PC-3 (cell line): ENCODE results near the gene BACH1. TPM values are rescaled to one million over a fixed set of nuclear protein-coding genes. Genes with fewer than 3 reads are reported as not detected.

ENCODE experiments used
- ATAC-seq: fragments of 200-7000 bp; cut with Tn5 transposase; 2 replicates; pipeline ENCODE4 v1.9.1; 2020; ENCODE audit warnings: mild to moderate bottlenecking, moderate library complexity
- BruUV-seq: library from RNA; stranded (reverse); fragments of 400-500 nt; replicated peaks from 2 replicates; lab custom pipeline; 2021; lab: Mats Ljungman, UMichigan
- CTCF ChIA-PET: fragments of 300-600 bp; sonication (Branson Sonifier 250); formaldehyde crosslinking; loops from one replicate; lab custom pipeline; 2022; ENCODE audit warnings: antibody characterized with exemption; lab: Charles Lee
- POLR2A ChIA-PET: fragments of 300-600 bp; sonication (Branson Sonifier 250); formaldehyde crosslinking; loops from one replicate; lab custom pipeline; 2022; ENCODE audit warnings: antibody characterized with exemption; ENCODE audit not compliant: unreplicated experiment; lab: Charles Lee
- DNase-seq: peaks from one replicate; pipeline ENCODE4 v3.0.0-alpha.2; 2015
- H2AFZ ChIP-seq: fragments of 300-600 bp; sonication (generic); 2 replicates; pipeline ENCODE4 v1.6.0; 2016; ENCODE audit warnings: antibody characterized with exemption, low read length
- H3F3A ChIP-seq: fragments of 300-600 bp; sonication (generic); one replicate; pipeline ENCODE4 v1.6.0; 2017; ENCODE audit warnings: antibody characterized with exemption, low read length, control low read depth, mild to moderate bottlenecking; ENCODE audit not compliant: unreplicated experiment
- H3K27ac ChIP-seq: fragments of 300-600 bp; sonication (generic); 2 replicates; pipeline ENCODE4 v1.5.1; 2016; ENCODE audit warnings: mild to moderate bottlenecking, low read length
- H3K27me3 ChIP-seq: fragments of 300-600 bp; sonication (generic); 2 replicates; pipeline ENCODE4 v1.6.1; 2016; ENCODE audit warnings: low read length, mixed read lengths
- H3K36me3 ChIP-seq: fragments of 300-600 bp; sonication (generic); 2 replicates; pipeline ENCODE4 v1.6.1; 2016; ENCODE audit warnings: low read depth, mixed run types, low read length, mixed read lengths
- H3K4me1 ChIP-seq: fragments of 300-600 bp; sonication (generic); 2 replicates; pipeline ENCODE4 v1.5.1; 2016; ENCODE audit warnings: low read length; ENCODE audit not compliant: insufficient read depth
- H3K4me2 ChIP-seq: fragments of 300-600 bp; sonication (generic); 2 replicates; pipeline ENCODE4 v1.6.0; 2016; ENCODE audit warnings: low read length
- H3K4me3 ChIP-seq: fragments of 300-600 bp; sonication (generic); 2 replicates; pipeline ENCODE4 v1.5.1; 2016; ENCODE audit warnings: mild to moderate bottlenecking, low read length, mixed read lengths
- H3K79me2 ChIP-seq: fragments of 300-600 bp; sonication (generic); 2 replicates; pipeline ENCODE4 v1.6.1; 2017; ENCODE audit warnings: low read length, mixed read lengths
- H3K9ac ChIP-seq: fragments of 300-600 bp; sonication (generic); 2 replicates; pipeline ENCODE4 v1.6.0; 2016; ENCODE audit warnings: mild to moderate bottlenecking, low read length
- H3K9me2 ChIP-seq: fragments of 300-600 bp; sonication (generic); replicated peaks from 2 replicates; pipeline ENCODE4 v1.6.1; 2016; ENCODE audit warnings: mixed run types, low read length, mixed read lengths
- H3K9me3 ChIP-seq: fragments of 300-600 bp; sonication (generic); 2 replicates; pipeline ENCODE4 v1.6.1; 2016; ENCODE audit warnings: low read length, mixed read lengths
- H4K20me1 ChIP-seq: fragments of 300-600 bp; sonication (generic); 2 replicates; pipeline ENCODE4 v1.6.1; 2016; ENCODE audit warnings: low read length, mixed read lengths
- CTCF ChIP-seq: fragments of 300-600 bp; sonication (generic); conservative IDR thresholded peaks from 2 replicates; pipeline ENCODE4 v1.5.1; 2017; ENCODE audit warnings: antibody characterized with exemption, low read depth, mild to moderate bottlenecking, low read length
- EZH2 ChIP-seq: fragments of 300-600 bp; sonication (generic); IDR thresholded peaks from one replicate; pipeline ENCODE4 v1.6.1; 2017; ENCODE audit warnings: antibody characterized with exemption, mild to moderate bottlenecking, low read length; ENCODE audit not compliant: unreplicated experiment
- EZH2phosphoT487 ChIP-seq: fragments of 300-600 bp; sonication (generic); IDR thresholded peaks from 2 replicates; pipeline ENCODE4 v1.6.1; 2018; ENCODE audit warnings: mild to moderate bottlenecking, antibody characterized with exemption, low read length, borderline replicate concordance
- intact Hi-C: fragments of 100-400 bp; cut with micrococcal nuclease; formaldehyde crosslinking; loops from 2 replicates; pipeline ENCODE4 v1.9.0; 2023
- total RNA-seq: library from RNA; depleted of rRNA; stranded (reverse); fragments of >200 nt; gene quantifications from 2 replicates; pipeline ENCODE4 v1.2.3, GENCODE V29; 2014

BACH1 gene
- total RNA-seq, 1 experiment from 2014 or later: 17.2 TPM

GRCh38 chr21:29308456-29308783 lies 9.7 kb downstream of the BACH1 start:
- ChIA-PET CTCF (no interaction called here), POLR2A (no interaction called here)
- peaks cover 43% of the 10 kb centered on the region for H4K20me1 ChIP-seq
- intact Hi-C loops: no loop called here
- BruUV-seq: no TSS peak
- peaks cover 4% of the 10 kb centered on the region; the same call in 1 of the 2 replicates for H3K36me3 ChIP-seq
- DNase-seq: no peak
- H3K27ac ChIP-seq: no peak overlapping the region
- H3K27me3 ChIP-seq: no peaks in the 10 kb centered on the region
- peaks cover 99% of the 10 kb centered on the region for H3K79me2 ChIP-seq
- H3K4me2 ChIP-seq: no peak overlapping the region
- no peak overlapping the region for H3K9ac ChIP-seq
- H3K9me2 ChIP-seq: no peaks in the 10 kb centered on the region
- no peaks in the 10 kb centered on the region for H3F3A ChIP-seq
- H2AFZ ChIP-seq: no peak overlapping the region
- no peak for TF ChIP-seq EZH2
- TF ChIP-seq CTCF: no peak
- TF ChIP-seq EZH2phosphoT487: no peak
- no peak for ATAC-seq
- H3K9me3 ChIP-seq: no peaks in the 10 kb centered on the region
- H3K4me1 ChIP-seq: peaks cover 3% of the 10 kb centered on the region; the same call in 1 of the 2 replicates
- no peak overlapping the region for H3K4me3 ChIP-seq

- no TSS peak for BruUV-seq
- Histone ChIP-seq H3K27ac (no peak overlapping the region), H3K9me2 (no peaks in the 10 kb centered on the region), H4K20me1 (peaks cover 51% of the 10 kb centered on the region), H3K4me2 (no peak overlapping the region), H3K9ac (no peak overlapping the region), H3K27me3 (no peaks in the 10 kb centered on the region), H3K4me1 (no peaks in the 10 kb centered on the region), H2AFZ (no peak overlapping the region), H3K79me2 (peaks cover 99% of the 10 kb centered on the region), H3K36me3 (peaks cover 4% of the 10 kb centered on the region; the same call in 1 of the 2 replicates), H3K4me3 (no peak overlapping the region), H3F3A (no peaks in the 10 kb centered on the region), H3K9me3 (no peaks in the 10 kb centered on the region)
- ChIA-PET POLR2A (no interaction called here), CTCF (no interaction called here)
- DNase-seq (no peak), ATAC-seq (no peak)
- intact Hi-C loops: no loop called here
- TF ChIP-seq CTCF (no peak), EZH2 (no peak), EZH2phosphoT487 (no peak)
Observed at GRCh38 chr21:29309703-29310102, 11.0 kb downstream of the BACH1 start.

- H2AFZ ChIP-seq: no peak overlapping the region
- ATAC-seq (no peak), DNase-seq (no peak)
- no peak overlapping the region for H3K4me2 ChIP-seq
- peaks cover 100% of the 10 kb centered on the region for H3K79me2 ChIP-seq
- no peak overlapping the region for H3K27ac ChIP-seq
- TF ChIP-seq CTCF: no peak
- TF ChIP-seq EZH2phosphoT487: no peak
- no peak for TF ChIP-seq EZH2
- no peak overlapping the region for H3K9ac ChIP-seq
- intact Hi-C loops: no loop called here
- H3K9me3 ChIP-seq: no peaks in the 10 kb centered on the region
- H3K27me3 ChIP-seq: no peaks in the 10 kb centered on the region
- no peaks in the 10 kb centered on the region for H3F3A ChIP-seq
- H3K4me1 ChIP-seq: no peaks in the 10 kb centered on the region
- H3K9me2 ChIP-seq: no peaks in the 10 kb centered on the region
- CTCF ChIA-PET: no interaction called here
- peaks cover 57% of the 10 kb centered on the region for H4K20me1 ChIP-seq
- H3K36me3 ChIP-seq: no peaks in the 10 kb centered on the region; the same call in 1 of the 2 replicates
- no TSS peak for BruUV-seq
- no peak overlapping the region for H3K4me3 ChIP-seq
- POLR2A ChIA-PET: interaction anchor here (0.5 kb wide), 1 partner anchor 25 kb away, joined by 4 read pairs; no protein-coding TSS in a partner anchor
Observed at GRCh38 chr21:29311802-29312201, 13.1 kb downstream of the BACH1 start.
